ENCODE data around the gene NCOR2.

GRCh38 chr12:124569375-124570148, 2.1 kb upstream of the NCOR2 start:
- TF ChIP-seq CTCF (IDR thresholded peaks at IDR 0.05) (no peak), POLR2A (IDR thresholded peaks at IDR 0.05) (no peak)
